Urinary bladder (tissue), 4 donors: ENCODE results near the gene ARHGAP31. TPM values are rescaled to one million over a fixed set of nuclear protein-coding genes. Genes with fewer than 3 reads are reported as not detected.
"Not testable (repeated sequence)": the region's sequence is repeated elsewhere in the genome, so short reads cannot be mapped to it uniquely, and the experiment has no call there.

Source experiments
- DNase-seq: peaks from one replicate; pipeline ENCODE4 v3.0.0-alpha.2; 2015; ENCODE audit errors: extremely low spot score
- H3K27ac ChIP-seq: one replicate; pipeline ENCODE4 v1.5.1; 2013; ENCODE audit warnings: low read depth, mild to moderate bottlenecking, moderate library complexity
- H3K36me3 ChIP-seq: one replicate; pipeline ENCODE4 v1.6.1; 2013; ENCODE audit warnings: mild to moderate bottlenecking, moderate library complexity; ENCODE audit not compliant: insufficient read depth
- H3K4me1 ChIP-seq: one replicate; pipeline ENCODE4 v1.6.1; 2013; ENCODE audit warnings: mild to moderate bottlenecking, moderate library complexity; ENCODE audit not compliant: insufficient read depth
- H3K4me3 ChIP-seq: one replicate; pipeline ENCODE4 v1.5.1; 2013; ENCODE audit warnings: low read depth, low read length
- WGBS: extraction: QIAGEN DNeasy Blood & Tissue Kit; methylation state at CpG from one replicate; pipeline ENCODE4 v1.1.7; 2013; 5-methylcytosine and 5-hydroxymethylcytosine counted together
- polyA plus RNA-seq: library from polyadenylated mRNA; stranded (reverse); fragments of 200-250 nt; gene quantifications from one replicate; pipeline ENCODE4 v1.2.3, GENCODE V29; 2013
- total RNA-seq: library from RNA; depleted of rRNA; stranded (reverse); fragments of >200 nt; gene quantifications from one replicate; pipeline ENCODE4 v1.2.3, GENCODE V29; 2014
- donor health status: healthy with polysubstance abuse.
- donor health status: healthy.

ARHGAP31 gene
- total and polyA plus RNA-seq, 2 donors = 10.3 to 16.1 TPM

DNA sequence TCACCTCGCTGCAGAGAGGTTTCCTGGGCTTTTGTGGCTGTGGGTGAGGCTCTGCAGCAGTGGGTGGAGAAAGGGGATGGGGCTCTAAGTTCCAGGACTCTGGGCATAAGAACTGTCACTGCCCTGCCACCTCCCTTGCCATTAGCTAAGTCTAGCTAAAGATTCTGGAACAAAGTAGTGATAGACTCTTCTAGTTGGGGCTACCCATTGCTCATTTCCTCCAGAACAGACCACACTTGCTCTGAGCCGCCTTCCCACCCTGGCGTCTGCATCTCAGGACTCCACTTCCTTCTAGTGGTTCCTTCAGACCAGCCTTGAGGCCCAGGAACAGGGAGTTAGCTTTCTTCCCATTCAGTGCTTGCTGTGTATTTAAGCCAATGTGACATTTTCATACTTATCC is 7.5 kb downstream of the ARHGAP31 start:
- WGBS = 79% methylated on average over 3 of the region's 3 CpGs
- H3K36me3 ChIP-seq = no peaks in the 10 kb centered on the region
- H3K4me3 ChIP-seq = no peak overlapping the region
- no peak for DNase-seq
- H3K27ac ChIP-seq = no peak overlapping the region
- H3K4me1 ChIP-seq = no peaks in the 10 kb centered on the region

DNA sequence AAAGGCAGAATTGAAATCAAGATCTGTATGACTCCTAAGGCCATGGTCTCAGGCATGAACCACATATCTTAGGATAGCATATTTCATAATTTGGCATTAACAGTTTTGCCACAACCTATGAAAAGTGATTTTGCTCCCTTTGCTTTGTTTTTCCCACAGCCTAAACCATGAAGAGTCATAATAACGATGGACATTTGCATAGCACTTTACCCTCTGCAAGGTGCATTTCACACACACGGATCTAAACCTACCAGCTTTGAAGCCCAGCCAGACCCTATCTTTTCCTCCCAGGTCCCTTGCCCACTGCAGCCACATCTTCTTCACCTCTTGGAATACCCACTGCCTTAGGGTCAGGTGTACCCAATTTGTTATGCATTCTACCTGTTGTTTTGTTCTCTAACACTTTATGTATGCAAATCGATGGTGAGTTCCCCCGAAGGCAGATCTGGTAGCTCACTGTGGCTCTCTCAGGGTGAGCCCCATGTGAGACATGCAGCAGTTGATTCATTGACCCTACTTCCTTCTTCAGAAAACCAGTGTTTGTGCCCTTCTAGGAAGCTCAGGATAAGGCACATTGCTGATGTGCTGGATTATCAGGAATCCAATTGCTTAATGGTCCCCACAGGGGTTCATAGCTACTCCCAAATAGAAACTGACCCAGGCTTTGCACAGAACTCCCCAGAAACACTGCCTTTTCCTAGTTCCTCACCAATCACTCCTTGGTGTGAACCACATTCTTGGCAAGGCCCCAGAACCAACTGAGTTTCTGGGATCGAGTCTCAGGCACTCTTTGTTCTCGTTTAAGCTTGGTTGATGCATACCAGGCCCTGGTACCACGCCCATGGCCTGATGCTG is 8.7 kb downstream of the ARHGAP31 start:
- H3K27ac ChIP-seq = no peak overlapping the region

DNA sequence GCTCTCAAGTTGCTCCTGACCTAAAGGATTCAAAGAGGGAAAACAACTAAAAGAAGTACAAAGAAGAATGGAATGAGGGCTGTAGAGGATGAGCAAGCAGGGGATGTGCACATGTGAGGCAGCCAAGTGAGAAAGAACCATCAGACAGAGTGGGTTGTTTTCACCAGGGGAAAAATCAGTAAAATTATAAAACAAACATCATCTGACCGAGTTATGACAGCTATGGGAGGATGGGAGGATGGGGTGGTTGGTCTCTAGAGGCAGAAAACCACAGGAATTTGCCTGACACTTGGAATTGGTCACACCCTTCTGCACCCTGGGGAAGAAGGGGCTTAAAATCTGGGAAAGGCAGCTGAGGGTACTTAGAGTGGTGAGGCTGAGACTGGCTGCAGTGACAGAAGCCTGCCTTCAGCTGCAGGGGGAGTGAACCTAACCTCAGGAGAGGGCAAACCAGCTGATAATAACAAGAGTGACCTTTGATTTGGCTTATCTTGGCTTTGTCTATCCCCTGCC is 10.1 kb downstream of the ARHGAP31 start:
- H3K4me1 ChIP-seq = no peaks in the 10 kb centered on the region
- no peak for DNase-seq
- WGBS = 75% methylated on average over 1 of the region's 1 CpG
- no peaks in the 10 kb centered on the region for H3K36me3 ChIP-seq
- H3K4me3 ChIP-seq = no peak overlapping the region
- H3K27ac ChIP-seq = no peak overlapping the region

More for the DNA sequence above, 8.7 kb downstream of the ARHGAP31 start:
- H3K4me1 ChIP-seq = no peaks in the 10 kb centered on the region
- no peak overlapping the region for H3K4me3 ChIP-seq
- no peaks in the 10 kb centered on the region for H3K36me3 ChIP-seq
- DNase-seq = no peak
- 70% methylated on average over 7 of the region's 7 CpGs for WGBS

DNA sequence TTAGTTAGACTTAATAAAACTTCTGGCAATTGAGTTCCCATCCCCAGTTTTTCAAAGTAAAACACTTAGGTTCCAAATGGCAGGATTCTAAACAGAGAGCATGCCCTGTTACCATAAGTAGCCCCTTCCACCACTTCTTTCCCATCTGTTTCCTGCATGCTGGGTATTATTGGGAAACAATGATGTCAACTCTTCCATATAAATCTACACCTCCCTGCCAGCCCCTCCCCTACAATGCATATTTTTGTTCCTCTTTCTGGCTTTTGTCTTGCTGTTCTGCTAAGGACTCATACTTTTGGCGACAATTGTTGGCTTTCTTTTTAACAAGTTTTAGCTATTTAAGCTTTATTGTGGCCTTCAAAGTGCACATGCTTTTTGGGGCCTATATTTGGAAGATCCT is 11.1 kb downstream of the ARHGAP31 start:
- DNase-seq = no peak
- 64% methylated on average over 1 of the region's 1 CpG for WGBS
- Histone ChIP-seq H3K27ac (no peak overlapping the region), H3K4me3 (no peak overlapping the region), H3K4me1 (no peaks in the 10 kb centered on the region), H3K36me3 (no peaks in the 10 kb centered on the region)

DNA sequence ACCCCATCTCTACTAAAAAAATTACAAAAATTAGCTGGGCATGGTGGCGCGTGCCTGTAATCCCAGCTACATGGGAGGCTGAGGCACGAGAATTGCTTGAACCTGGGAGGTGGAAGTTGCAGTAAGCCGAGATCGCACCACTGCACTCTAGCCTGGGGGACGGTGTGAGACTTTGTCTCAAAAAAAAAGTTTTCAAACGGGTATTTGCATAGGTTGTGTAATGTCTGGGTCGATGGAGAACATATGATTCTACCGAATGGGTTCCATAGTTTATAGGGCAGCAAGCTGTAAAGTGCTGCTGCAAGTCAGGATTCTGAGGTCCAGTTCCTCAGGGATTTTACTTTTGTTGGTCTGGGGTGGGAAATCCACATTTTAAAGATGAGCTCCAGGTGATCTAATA is 12.2 kb downstream of the ARHGAP31 start:
- not testable (repeated sequence) for H3K36me3 ChIP-seq, H3K4me1 ChIP-seq, H3K27ac ChIP-seq, DNase-seq, H3K4me3 ChIP-seq
- WGBS = 95% methylated on average over 9 of the region's 9 CpGs

DNA sequence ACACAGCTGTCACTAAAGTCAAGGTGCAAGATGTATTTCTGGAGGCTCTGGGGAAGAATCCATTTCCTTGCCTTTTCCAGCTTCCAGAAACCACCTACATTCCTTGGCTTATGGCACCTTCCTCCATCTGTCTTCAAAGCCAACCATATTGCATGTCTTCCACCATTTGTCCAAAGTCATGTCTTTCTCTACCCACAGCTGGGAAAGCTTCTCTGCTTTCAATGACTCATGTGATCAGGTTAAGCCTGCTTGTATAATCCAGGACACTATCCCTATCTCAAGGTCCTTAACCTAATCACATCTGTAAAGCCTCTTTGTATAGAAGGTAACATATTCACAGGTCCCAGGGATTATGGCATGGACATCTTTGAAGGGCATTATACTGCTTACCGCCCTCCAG is 14.2 kb downstream of the ARHGAP31 start:
- H3K4me3 ChIP-seq = no peak overlapping the region
- H3K27ac ChIP-seq = no peak overlapping the region
- no peaks in the 10 kb centered on the region for H3K4me1 ChIP-seq
- WGBS = 99% methylated on average over 1 of the region's 1 CpG
- no peaks in the 10 kb centered on the region for H3K36me3 ChIP-seq
- DNase-seq = no peak

DNA sequence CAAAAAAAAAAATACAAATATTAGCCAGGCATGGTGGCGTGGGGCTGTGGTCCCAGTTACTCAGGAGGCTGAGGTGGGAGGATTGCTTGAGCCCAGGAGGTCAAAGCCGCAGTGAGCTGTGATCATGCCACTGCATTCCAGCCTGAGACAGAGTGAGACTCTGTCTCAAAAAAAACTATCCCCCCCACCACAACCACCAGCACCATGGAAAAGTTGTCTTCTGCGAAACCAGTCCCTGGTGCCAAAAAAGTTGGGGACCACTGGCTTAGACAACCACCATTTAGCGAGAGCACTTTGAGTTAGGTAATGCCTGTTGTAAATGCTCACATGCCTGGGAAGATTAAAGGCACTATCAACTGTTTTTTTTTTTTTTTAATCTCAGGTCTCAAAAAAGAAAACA is 15.4 kb downstream of the ARHGAP31 start:
- Histone ChIP-seq H3K36me3 (no peaks in the 10 kb centered on the region), H3K4me3 (no peak overlapping the region), H3K27ac (no peak overlapping the region), H3K4me1 (no peaks in the 10 kb centered on the region)
- 97% methylated on average over 4 of the region's 4 CpGs for WGBS
- DNase-seq = no peak

DNA sequence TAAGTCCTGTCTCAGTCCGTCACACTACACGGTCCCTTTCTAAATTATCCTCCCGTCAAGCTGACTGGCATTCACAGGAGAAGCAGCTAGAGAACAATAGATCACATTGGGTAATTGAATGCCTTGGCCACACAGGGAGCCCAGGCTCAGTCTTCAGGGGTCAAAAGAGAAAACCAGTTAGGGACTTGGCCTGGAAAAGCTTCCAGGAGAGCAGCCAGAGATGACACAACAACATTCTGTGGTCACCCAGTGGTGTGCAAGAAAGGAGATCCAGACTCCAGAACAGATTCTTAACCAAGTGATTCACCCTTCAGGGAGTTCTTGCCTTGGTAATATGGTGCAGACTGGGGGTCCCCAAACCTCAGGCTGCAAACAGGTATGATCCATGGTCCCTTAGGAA is 15.9 kb downstream of the ARHGAP31 start:
- WGBS = 82% methylated on average over 3 of the region's 3 CpGs
- DNase-seq = no peak
- Histone ChIP-seq H3K36me3 (no peaks in the 10 kb centered on the region), H3K4me1 (no peaks in the 10 kb centered on the region), H3K4me3 (no peak overlapping the region), H3K27ac (no peak overlapping the region)

DNA sequence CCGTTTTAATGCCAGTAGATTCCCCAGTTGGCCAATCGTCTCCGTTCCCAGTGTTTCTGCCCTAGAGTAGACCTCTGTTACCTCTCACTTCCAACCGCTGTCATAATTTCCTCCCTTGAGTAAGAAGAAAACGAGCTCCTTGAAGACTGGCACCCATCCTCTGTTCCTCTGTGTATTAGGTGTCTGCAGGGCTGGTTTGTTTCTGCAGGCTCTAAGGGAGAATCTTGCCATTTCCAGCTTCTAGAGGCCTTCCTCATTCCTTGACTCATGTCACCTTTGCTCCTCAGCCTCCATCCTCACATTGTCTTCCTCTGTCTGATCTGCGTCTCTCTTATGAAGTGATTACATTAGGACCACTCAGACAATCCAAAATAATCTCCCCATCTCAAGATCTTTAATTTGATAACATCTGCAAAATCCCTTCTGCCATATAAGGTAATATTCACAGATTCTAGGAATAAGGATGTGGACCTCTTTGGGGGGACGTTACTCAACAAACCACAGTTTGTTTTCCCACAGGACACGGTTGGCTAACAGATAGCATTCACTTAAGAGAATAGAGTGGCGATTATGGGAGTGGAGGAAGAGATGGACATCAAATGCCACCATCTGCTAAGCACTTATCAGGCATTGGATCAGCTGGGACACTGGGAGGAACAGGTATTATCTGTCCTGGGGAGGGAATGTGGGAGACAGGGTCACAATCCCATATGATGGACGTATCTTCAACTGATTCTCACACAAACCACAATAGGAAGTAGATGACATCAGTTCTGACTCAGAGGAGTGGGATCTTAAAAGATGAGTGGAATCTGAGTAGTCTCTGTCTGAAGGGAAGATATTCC is 17.1 kb downstream of the ARHGAP31 start:
- Histone ChIP-seq H3K27ac (no peak overlapping the region), H3K4me1 (no peaks in the 10 kb centered on the region), H3K4me3 (no peak overlapping the region), H3K36me3 (no peaks in the 10 kb centered on the region)
- no peak for DNase-seq
- 80% methylated on average over 10 of the region's 10 CpGs for WGBS

DNA sequence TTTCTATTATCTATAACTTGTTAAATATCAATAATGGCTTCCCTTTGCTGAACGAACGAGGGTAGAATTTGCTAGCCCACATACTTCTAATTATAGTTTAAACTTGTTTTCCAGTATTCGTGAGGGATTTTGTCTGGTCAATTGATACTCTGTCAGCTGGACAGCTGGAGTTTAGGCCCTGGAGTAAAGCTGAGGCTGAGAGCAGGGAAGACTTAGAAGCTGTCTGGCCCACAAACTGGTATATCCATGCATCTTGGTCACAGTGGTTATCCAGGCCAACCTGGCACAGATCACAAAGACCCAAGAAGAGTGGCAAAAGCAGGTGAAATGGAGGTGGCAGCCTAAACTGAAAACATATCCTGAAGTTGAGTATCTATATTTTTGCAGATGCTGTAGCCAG is 19.3 kb downstream of the ARHGAP31 start:
- H3K27ac ChIP-seq = no peak overlapping the region
- WGBS = 74% methylated on average over 3 of the region's 3 CpGs
- no peak overlapping the region for H3K4me3 ChIP-seq
- no peaks in the 10 kb centered on the region for H3K36me3 ChIP-seq
- H3K4me1 ChIP-seq = no peaks in the 10 kb centered on the region
- DNase-seq = no peak

DNA sequence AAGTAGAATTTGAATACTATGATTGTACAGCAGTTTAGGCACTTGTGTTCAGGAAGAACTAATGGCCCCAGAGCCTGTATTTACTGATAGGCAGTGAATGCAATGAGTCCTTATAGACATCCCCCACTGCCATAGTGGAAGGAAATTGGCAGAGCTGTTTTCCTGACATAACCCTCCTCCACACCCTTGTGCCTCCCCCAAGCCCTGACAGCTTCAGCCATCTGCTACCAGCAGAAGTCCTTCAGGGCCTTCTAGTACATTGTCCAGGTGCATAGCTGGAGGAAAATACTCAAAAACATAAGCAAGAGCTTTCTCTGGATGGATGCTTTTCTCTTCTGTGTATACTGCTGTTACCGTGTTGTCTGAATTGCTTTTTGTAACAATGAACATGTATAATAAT is 20.6 kb downstream of the ARHGAP31 start:
- Histone ChIP-seq H3K4me1 (no peaks in the 10 kb centered on the region), H3K27ac (no peak overlapping the region), H3K4me3 (no peak overlapping the region), H3K36me3 (no peaks in the 10 kb centered on the region)
- DNase-seq = no peak
- 84% methylated on average over 1 of the region's 1 CpG for WGBS

DNA sequence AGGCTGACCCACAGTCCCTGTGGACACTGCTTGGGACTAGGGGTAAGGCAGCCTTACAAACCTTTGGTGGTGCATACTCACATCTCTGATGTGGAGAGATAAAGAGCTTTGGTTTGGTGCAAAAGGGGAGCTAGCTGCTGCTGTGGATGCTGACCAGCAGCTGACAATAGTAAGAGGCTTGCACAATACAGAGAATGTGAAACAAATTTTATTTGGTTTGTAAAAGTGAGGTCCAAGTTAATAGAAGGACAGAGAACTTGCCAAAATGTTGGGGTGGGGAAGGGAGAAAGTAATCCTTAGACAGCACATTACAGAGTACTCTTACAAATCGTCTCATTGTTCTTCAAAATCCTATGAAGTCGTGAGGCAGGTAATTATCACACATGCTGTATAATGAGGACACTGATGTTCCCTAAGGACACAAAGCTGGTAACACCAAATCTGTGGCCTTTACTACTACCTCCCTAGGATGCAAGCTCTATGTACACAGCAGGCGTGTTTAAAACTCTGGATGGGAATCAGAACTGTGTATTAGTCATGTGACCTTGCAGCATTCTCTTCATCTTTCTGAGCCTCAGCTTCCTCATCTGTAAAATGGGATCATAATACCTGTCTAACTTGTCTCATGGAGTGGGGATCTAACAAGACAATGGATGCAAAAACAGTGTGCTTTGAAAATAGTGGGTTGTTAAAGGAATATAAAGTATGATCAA is 21.6 kb downstream of the ARHGAP31 start:
- no peak for DNase-seq
- 76% methylated on average over 3 of the region's 3 CpGs for WGBS
- no peak overlapping the region for H3K27ac ChIP-seq
- H3K4me1 ChIP-seq = no peaks in the 10 kb centered on the region
- no peak overlapping the region for H3K4me3 ChIP-seq
- no peaks in the 10 kb centered on the region for H3K36me3 ChIP-seq

DNA sequence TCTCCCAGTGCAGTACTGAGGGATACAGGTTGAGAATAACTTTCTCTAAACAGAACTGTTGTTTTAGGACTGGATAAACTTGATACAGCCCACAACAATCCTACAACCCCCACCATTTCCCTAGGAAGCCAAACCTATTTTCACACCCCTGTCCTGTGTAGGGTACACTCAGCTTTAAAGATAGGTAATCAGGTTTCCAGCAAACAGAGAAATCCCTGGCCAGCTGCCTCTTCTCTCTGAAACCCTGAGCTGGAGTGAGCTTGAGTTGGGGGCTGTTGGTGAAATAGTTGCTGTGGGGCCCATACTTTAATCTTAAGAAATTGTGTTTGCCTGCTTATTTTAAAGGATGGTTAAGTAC is 22.1 kb downstream of the ARHGAP31 start:
- H3K4me1 ChIP-seq = no peaks in the 10 kb centered on the region
- no peak overlapping the region for H3K4me3 ChIP-seq
- DNase-seq = no peak
- no peaks in the 10 kb centered on the region for H3K36me3 ChIP-seq
- H3K27ac ChIP-seq = no peak overlapping the region
